Measurements from ENCODE around the gene SPIRE2. TPM values are rescaled to one million over a fixed set of nuclear protein-coding genes. Genes with fewer than 3 reads are reported as not detected.

The SPIRE2 gene
- total RNA-seq, 1 donor: 0.72 TPM

GRCh38 chr16:89848974-89849373, 20.7 kb downstream of the SPIRE2 start:
- Histone ChIP-seq H3K27me3 (ENCODE audit: insufficient read depth, low read length) (no peaks in the 10 kb centered on the region), H3K79me2 (ENCODE audit: insufficient read depth, low read length) (no peaks in the 10 kb centered on the region), H3K27ac (ENCODE audit: low read depth, low read length) (no peak overlapping the region), H3K4me2 (ENCODE audit: insufficient read depth, low read length) (no peak overlapping the region), H3K4me1 (ENCODE audit: insufficient read depth, low read length) (no peaks in the 10 kb centered on the region), H3K9me3 (ENCODE audit: low read depth, low read length) (no peaks in the 10 kb centered on the region), H4K20me1 (ENCODE audit: insufficient read depth, low read length) (no peaks in the 10 kb centered on the region), H2AFZ (ENCODE audit: low read length) (no peak overlapping the region), H3K36me3 (ENCODE audit: insufficient read depth, low read length) (no peaks in the 10 kb centered on the region), H3K4me3 (ENCODE audit: insufficient read depth, low read length) (no peak overlapping the region)
- TF ChIP-seq, protein P1, sequence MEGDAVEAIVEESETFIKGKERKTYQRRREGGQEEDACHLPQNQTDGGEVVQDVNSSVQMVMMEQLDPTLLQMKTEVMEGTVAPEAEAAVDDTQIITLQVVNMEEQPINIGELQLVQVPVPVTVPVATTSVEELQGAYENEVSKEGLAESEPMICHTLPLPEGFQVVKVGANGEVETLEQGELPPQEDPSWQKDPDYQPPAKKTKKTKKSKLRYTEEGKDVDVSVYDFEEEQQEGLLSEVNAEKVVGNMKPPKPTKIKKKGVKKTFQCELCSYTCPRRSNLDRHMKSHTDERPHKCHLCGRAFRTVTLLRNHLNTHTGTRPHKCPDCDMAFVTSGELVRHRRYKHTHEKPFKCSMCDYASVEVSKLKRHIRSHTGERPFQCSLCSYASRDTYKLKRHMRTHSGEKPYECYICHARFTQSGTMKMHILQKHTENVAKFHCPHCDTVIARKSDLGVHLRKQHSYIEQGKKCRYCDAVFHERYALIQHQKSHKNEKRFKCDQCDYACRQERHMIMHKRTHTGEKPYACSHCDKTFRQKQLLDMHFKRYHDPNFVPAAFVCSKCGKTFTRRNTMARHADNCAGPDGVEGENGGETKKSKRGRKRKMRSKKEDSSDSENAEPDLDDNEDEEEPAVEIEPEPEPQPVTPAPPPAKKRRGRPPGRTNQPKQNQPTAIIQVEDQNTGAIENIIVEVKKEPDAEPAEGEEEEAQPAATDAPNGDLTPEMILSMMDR (IDR thresholded peaks at IDR 0.05; ENCODE audit: extremely low read depth, low read depth, low read length): no peak
- no peak for DNase-seq (ENCODE audit: insufficient read length, low spot score, missing footprints)

DNA sequence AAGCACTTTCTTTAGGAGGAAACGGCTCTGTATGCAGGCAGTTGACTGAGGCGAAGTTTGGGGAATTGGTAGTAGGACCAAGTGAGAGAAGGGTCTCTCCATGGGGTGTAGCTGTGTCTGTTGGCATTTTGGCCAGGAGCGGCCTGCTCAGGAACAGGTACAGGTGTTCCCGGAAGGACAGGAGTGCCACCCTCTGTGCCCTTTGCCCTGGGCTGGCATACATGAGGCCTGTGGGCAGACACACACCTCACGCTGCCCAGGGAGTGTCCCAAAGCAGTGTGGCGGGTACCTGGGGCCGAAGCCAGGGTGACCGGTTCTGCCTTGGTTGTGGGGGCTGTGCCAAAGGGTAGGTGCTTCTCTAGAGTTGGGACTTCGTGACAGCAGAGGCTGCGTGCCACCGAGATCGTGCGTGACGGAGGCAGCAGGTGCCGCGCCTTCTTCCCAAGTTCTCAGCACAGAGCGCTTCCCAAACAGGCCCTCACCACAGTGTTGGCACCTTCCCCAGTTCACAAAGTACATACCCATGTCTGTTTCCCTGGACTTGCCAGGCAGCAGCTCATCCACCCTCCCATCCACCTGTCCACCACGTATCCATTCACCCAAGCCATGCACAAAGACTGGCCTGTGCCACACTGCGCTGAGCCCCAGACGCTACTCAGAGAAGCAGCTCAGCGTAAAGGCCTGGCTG, 25.2 kb downstream of the SPIRE2 start:
- Histone ChIP-seq H3K4me2 (ENCODE audit: insufficient read depth, low read length) (no peak overlapping the region), H3K79me2 (ENCODE audit: insufficient read depth, low read length) (no peaks in the 10 kb centered on the region), H3K27ac (ENCODE audit: low read depth, low read length) (no peak overlapping the region), H4K20me1 (ENCODE audit: insufficient read depth, low read length) (no peaks in the 10 kb centered on the region), H3K4me3 (ENCODE audit: insufficient read depth, low read length) (no peak overlapping the region), H3K36me3 (ENCODE audit: insufficient read depth, low read length) (no peaks in the 10 kb centered on the region), H2AFZ (ENCODE audit: low read length) (no peak overlapping the region), H3K9me3 (ENCODE audit: low read depth, low read length) (no peaks in the 10 kb centered on the region), H3K4me1 (ENCODE audit: insufficient read depth, low read length) (no peaks in the 10 kb centered on the region), H3K27me3 (ENCODE audit: insufficient read depth, low read length) (no peaks in the 10 kb centered on the region)
- TF ChIP-seq, protein P1 (IDR thresholded peaks at IDR 0.05; ENCODE audit: extremely low read depth, low read depth, low read length): no peak
- DNase-seq (ENCODE audit: insufficient read length, low spot score, missing footprints): peak; percentile 75

DNA sequence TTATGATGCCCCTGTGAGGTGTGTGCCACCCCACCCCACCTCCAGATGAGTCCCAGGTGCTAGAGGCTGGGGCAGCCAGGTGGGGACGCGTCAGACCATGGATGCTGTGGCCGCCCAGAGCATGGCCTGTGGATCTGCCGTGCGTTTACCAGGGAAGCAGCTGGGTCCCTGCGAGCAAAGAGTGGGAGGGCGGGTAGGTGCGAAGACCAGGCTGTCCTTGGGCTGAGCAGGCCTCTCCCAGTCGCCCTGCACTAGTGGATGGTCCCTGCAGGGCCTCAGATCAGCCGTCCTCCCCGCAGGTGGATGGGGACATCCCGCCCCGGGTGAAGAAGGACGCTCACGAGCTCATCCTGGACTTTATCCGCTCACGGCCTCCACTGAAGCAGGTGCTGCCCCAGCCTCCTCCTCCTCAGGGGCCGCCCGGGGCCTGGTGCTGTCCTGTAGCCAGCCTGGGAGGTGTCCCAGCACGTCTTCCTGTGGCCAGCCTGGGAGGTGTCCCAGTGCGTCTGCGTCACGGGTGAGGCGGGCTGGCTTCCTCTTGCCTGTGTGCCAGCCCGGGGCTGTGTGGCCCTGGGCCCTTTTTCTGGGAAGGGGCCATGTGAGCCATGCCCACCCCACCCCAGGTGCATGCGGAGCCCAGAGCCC, 27.1 kb downstream of the SPIRE2 start:
- H2AFZ ChIP-seq (ENCODE audit: low read length): no peak overlapping the region
- no peaks in the 10 kb centered on the region for H3K9me3 ChIP-seq (ENCODE audit: low read depth, low read length)
- H3K4me2 ChIP-seq (ENCODE audit: insufficient read depth, low read length): no peak overlapping the region
- no peaks in the 10 kb centered on the region for H4K20me1 ChIP-seq (ENCODE audit: insufficient read depth, low read length)
- no peaks in the 10 kb centered on the region for H3K27me3 ChIP-seq (ENCODE audit: insufficient read depth, low read length)
- peak; percentile 71 for DNase-seq (ENCODE audit: insufficient read length, low spot score, missing footprints)
- TF ChIP-seq, protein P1 (IDR thresholded peaks at IDR 0.05; ENCODE audit: extremely low read depth, low read depth, low read length): no peak
- no peak overlapping the region for H3K4me3 ChIP-seq (ENCODE audit: insufficient read depth, low read length)
- H3K36me3 ChIP-seq (ENCODE audit: insufficient read depth, low read length): no peaks in the 10 kb centered on the region
- no peaks in the 10 kb centered on the region for H3K79me2 ChIP-seq (ENCODE audit: insufficient read depth, low read length)
- H3K4me1 ChIP-seq (ENCODE audit: insufficient read depth, low read length): no peaks in the 10 kb centered on the region
- no peak overlapping the region for H3K27ac ChIP-seq (ENCODE audit: low read depth, low read length)

DNA sequence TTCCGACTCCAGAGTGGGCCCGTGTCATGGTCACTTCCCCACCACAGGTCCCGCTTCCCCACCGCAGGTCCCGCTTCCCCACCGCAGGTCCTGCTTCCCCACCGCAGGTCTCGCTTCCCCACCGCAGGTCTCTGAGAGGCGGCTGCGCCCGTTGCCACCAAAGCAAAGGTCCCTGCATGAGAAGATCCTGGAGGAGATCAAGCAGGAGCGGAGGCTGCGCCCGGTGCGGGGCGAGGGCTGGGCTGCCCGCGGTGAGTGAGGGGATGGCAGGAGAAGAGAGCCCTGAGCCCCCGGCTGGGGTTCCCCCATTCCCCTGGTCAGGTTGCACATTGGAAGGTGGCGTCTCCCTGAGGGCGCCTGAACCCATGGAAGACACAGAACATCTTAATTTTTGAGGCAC, 27.7 kb downstream of the SPIRE2 start:
- Histone ChIP-seq H3K4me2 (ENCODE audit: insufficient read depth, low read length) (no peak overlapping the region), H2AFZ (ENCODE audit: low read length) (no peak overlapping the region), H3K9me3 (ENCODE audit: low read depth, low read length) (no peaks in the 10 kb centered on the region), H3K79me2 (ENCODE audit: insufficient read depth, low read length) (no peaks in the 10 kb centered on the region), H4K20me1 (ENCODE audit: insufficient read depth, low read length) (no peaks in the 10 kb centered on the region), H3K27ac (ENCODE audit: low read depth, low read length) (no peak overlapping the region), H3K27me3 (ENCODE audit: insufficient read depth, low read length) (no peaks in the 10 kb centered on the region), H3K4me1 (ENCODE audit: insufficient read depth, low read length) (no peaks in the 10 kb centered on the region), H3K4me3 (ENCODE audit: insufficient read depth, low read length) (no peak overlapping the region), H3K36me3 (ENCODE audit: insufficient read depth, low read length) (no peaks in the 10 kb centered on the region)
- DNase-seq (ENCODE audit: insufficient read length, low spot score, missing footprints): no peak
- TF ChIP-seq, protein P1 (IDR thresholded peaks at IDR 0.05; ENCODE audit: extremely low read depth, low read depth, low read length): no peak

All from osteoblast (primary cell).